Stomach (tissue), 4 donors: Measurements from ENCODE around the gene LAMP1.

Experiments
- CTCF ChIP-seq, 7 experiments: fragments of 450-650 bp in 4 of 7; fragments of 200-600 bp in 3 of 7; sonication (generic) in 3 of 7; IDR thresholded peaks; one replicate each; pipeline ENCODE4 v1.5.1; 2016 to 2019; ENCODE audit warnings: antibody characterized with exemption in 7 of 7, control low read depth in 2 of 7, mild to moderate bottlenecking in 1 of 7
- POLR2A ChIP-seq, 4 donors: fragments of 450-650 bp; IDR thresholded peaks; one replicate each; pipeline ENCODE4 v1.6.1; 2016; ENCODE audit warnings: antibody characterized with exemption in 4 of 4, control low read depth in 2 of 4, mild to moderate bottlenecking in 1 of 4, moderate library complexity in 1 of 4

- TF ChIP-seq CTCF (IDR thresholded peaks at IDR 0.05) (no peak), POLR2A (IDR thresholded peaks at IDR 0.05) (no peak)
These were observed 19.0 kb downstream of the LAMP1 start for GRCh38 chr13:113315992-113316391.
